ENCODE results near the gene GBA2.

The GBA2 gene

GRCh38 chr9:35748858-35749514 lies at the start of gene GBA2, which contains the start of gene RGP1:
Gene GBA2 (minus strand): TSS chr9:35749228. CDS start chr9:35748704, 524 bp downstream.
Gene RGP1 (plus strand): TSS chr9:35749287. CDS start chr9:35749756, 469 bp downstream.
- peak in 56 of 58 donors; percentile 32 to 90 (median 72) for DNase-seq

- no peak for DNase-seq
Observed at GRCh38 chr9:35797311-35798109, 48.5 kb upstream of the GBA2 start.

- DNase-seq, result no peak
Observed at GRCh38 chr9:35795695-35796094, 46.7 kb upstream of the GBA2 start.

- no peak for DNase-seq
Observed at GRCh38 chr9:35793461-35793860, 44.4 kb upstream of the GBA2 start.

- no peak for DNase-seq
Observed at GRCh38 chr9:35792826-35793225, 43.8 kb upstream of the GBA2 start.

- no peak for DNase-seq
Observed at GRCh38 chr9:35792024-35792813, 43.2 kb upstream of the GBA2 start.

- peak in 8 of 58 donors; percentile 6 to 39 (median 22) for DNase-seq
Observed at GRCh38 chr9:35791297-35791921, 42.4 kb upstream of the GBA2 start, which contains the start of gene NPR2. Gene NPR2 (plus strand): TSS chr9:35791591. CDS start chr9:35792409, 818 bp downstream.

GRCh38 chr9:35790385-35791296 lies 41.6 kb upstream of the GBA2 start:
- peak in 49 of 58 donors; percentile 9 to 79 (median 47) for DNase-seq

- DNase-seq, result no peak
Observed at GRCh38 chr9:35790025-35790384, 41.0 kb upstream of the GBA2 start.

- no peak for DNase-seq
Observed at GRCh38 chr9:35789541-35789940, 40.5 kb upstream of the GBA2 start.

GRCh38 chr9:35783418-35783817 lies 34.4 kb upstream of the GBA2 start:
- no peak for DNase-seq

- no peak for DNase-seq
Observed at GRCh38 chr9:35781066-35781465, 32.0 kb upstream of the GBA2 start.

- DNase-seq, result no peak
Observed at GRCh38 chr9:35778496-35778895, 29.5 kb upstream of the GBA2 start.

GRCh38 chr9:35776018-35776417 lies 27.0 kb upstream of the GBA2 start:
- DNase-seq, result no peak

GRCh38 chr9:35774907-35775635 lies 26.0 kb upstream of the GBA2 start:
- peak in 4 of 58 donors; percentile 3 to 19 (median 14) for DNase-seq

- DNase-seq, result no peak
Observed at GRCh38 chr9:35771943-35772342, 22.9 kb upstream of the GBA2 start.

GRCh38 chr9:35771534-35771933 lies 22.5 kb upstream of the GBA2 start:
- peak in 1 of 58 donors; percentile 7 for DNase-seq

GRCh38 chr9:35771075-35771433 lies 22.0 kb upstream of the GBA2 start:
- no peak for DNase-seq

- no peak for DNase-seq
Observed at GRCh38 chr9:35769763-35770162, 20.7 kb upstream of the GBA2 start.
